OCI-LY7 (cell line): ENCODE data around the gene ELMO1.

Experiments
- EZH2phosphoT487 ChIP-seq: fragments of 200-600 bp; sonication (generic); IDR thresholded peaks from 2 replicates; pipeline ENCODE4 v1.6.1; 2018; ENCODE audit warnings: low read depth, borderline replicate concordance, mild to moderate bottlenecking, mixed run types, antibody characterized with exemption, low read length, moderate library complexity, mixed read lengths
- TF ChIP-seq, protein P1 (sequence below): fragments of 200-600 bp; sonication (generic); conservative IDR thresholded peaks from 2 replicates; pipeline ENCODE4 v1.5.1; 2014; ENCODE audit warnings: mild to moderate bottlenecking, antibody characterized with exemption, low read length, moderate library complexity, mixed read lengths

DNA sequence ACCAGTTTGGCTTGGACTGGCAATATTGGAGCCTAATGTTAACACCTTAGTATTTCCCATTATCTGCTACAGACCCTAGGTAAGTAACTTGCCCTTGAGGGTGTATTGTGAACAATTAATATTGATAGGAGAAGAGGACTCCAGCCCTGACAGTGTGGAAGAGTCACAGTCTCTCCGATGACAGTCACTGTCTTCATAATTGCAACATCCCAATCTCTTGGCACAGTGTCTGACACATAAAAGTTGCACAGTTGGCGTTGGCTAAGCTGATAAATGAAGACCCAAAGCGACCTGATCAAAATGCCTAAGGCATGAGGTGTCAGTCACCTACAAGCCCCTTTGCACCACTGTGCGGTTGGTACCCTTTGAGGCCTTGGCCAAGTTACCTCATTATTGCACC, 569.6 kb downstream of the ELMO1 start:
- TF ChIP-seq, protein P1, sequence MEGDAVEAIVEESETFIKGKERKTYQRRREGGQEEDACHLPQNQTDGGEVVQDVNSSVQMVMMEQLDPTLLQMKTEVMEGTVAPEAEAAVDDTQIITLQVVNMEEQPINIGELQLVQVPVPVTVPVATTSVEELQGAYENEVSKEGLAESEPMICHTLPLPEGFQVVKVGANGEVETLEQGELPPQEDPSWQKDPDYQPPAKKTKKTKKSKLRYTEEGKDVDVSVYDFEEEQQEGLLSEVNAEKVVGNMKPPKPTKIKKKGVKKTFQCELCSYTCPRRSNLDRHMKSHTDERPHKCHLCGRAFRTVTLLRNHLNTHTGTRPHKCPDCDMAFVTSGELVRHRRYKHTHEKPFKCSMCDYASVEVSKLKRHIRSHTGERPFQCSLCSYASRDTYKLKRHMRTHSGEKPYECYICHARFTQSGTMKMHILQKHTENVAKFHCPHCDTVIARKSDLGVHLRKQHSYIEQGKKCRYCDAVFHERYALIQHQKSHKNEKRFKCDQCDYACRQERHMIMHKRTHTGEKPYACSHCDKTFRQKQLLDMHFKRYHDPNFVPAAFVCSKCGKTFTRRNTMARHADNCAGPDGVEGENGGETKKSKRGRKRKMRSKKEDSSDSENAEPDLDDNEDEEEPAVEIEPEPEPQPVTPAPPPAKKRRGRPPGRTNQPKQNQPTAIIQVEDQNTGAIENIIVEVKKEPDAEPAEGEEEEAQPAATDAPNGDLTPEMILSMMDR = no peak
- no peak for TF ChIP-seq EZH2phosphoT487
